A673 (cell line): ENCODE measurements around the gene C6orf58.
"Not testable (repeated sequence)": the region's sequence is repeated elsewhere in the genome, so short reads cannot be mapped to it uniquely, and the experiment has no call there.

Experiments used
- CTCF ChIP-seq: fragments of 300-800, 200-600 bp; sonication (generic); conservative IDR thresholded peaks from 2 replicates; pipeline ENCODE4 v1.5.1; 2017; ENCODE audit warnings: low read depth, mild to moderate bottlenecking, antibody characterized with exemption, low read length, moderate library complexity, mixed read lengths
- EZH2 ChIP-seq: fragments of 200-600 bp; sonication (generic); IDR thresholded peaks from 2 replicates; pipeline ENCODE4 v1.6.1; 2017; ENCODE audit warnings: borderline replicate concordance, low read depth, mild to moderate bottlenecking, mixed read lengths, antibody characterized with exemption, low read length; ENCODE audit not compliant: poor library complexity, severe bottlenecking

GRCh38 chr6:127593456-127593855 is 16.5 kb downstream of the C6orf58 start:
- not testable (repeated sequence) for TF ChIP-seq EZH2, CTCF
